MM.1S (cell line): ENCODE results near the gene MASP1.

ENCODE experiments used
- DNase-seq: peaks from one replicate; pipeline ENCODE4 v3.0.0-alpha.2; 2015
- H2AFZ ChIP-seq: fragments of 300-600 bp; sonication (generic); 2 replicates; pipeline ENCODE4 v1.6.0; 2016; ENCODE audit warnings: antibody characterized with exemption, low read length
- H3F3A ChIP-seq: fragments of 300-600 bp; sonication (generic); 2 replicates; pipeline ENCODE4 v1.6.1; 2016; ENCODE audit warnings: mild to moderate bottlenecking, antibody characterized with exemption, low read length, moderate library complexity, mixed read lengths; ENCODE audit not compliant: insufficient read depth
- H3K27ac ChIP-seq: fragments of 300-600 bp; sonication (generic); 2 replicates; pipeline ENCODE4 v1.5.1; 2016; ENCODE audit warnings: mild to moderate bottlenecking, low read length
- H3K27me3 ChIP-seq: fragments of 300-600 bp; sonication (generic); replicated peaks from 2 replicates; pipeline ENCODE4 v1.6.0; 2016; ENCODE audit warnings: low read length; ENCODE audit not compliant: insufficient read depth
- H3K36me3 ChIP-seq: fragments of 300-600 bp; sonication (generic); replicated peaks from 2 replicates; pipeline ENCODE4 v1.6.1; 2016; ENCODE audit warnings: mild to moderate bottlenecking, low read length, mixed read lengths; ENCODE audit not compliant: insufficient read depth
- H3K4me1 ChIP-seq: fragments of 300-600 bp; sonication (generic); 2 replicates; pipeline ENCODE4 v1.6.1; 2016; ENCODE audit warnings: low read length, mixed read lengths
- H3K4me2 ChIP-seq: fragments of 300-600 bp; sonication (generic); 2 replicates; pipeline ENCODE4 v1.6.0; 2016; ENCODE audit warnings: low read depth, low read length
- H3K4me3 ChIP-seq: fragments of 300-600 bp; sonication (generic); 2 replicates; pipeline ENCODE4 v1.5.1; 2016; ENCODE audit warnings: low read length, mixed read lengths
- H3K79me2 ChIP-seq: fragments of 300-600 bp; sonication (generic); 2 replicates; pipeline ENCODE4 v1.6.1; 2016; ENCODE audit warnings: mixed run types, low read length, mixed read lengths
- H3K9ac ChIP-seq: fragments of 300-600 bp; sonication (generic); 2 replicates; pipeline ENCODE4 v1.6.1; 2016; ENCODE audit warnings: low read length, mixed read lengths
- H3K9me2 ChIP-seq: fragments of 300-600 bp; sonication (generic); replicated peaks from 2 replicates; pipeline ENCODE4 v1.6.1; 2016; ENCODE audit warnings: mild to moderate bottlenecking, low read length, mixed read lengths; ENCODE audit not compliant: insufficient read depth
- H3K9me3 ChIP-seq: fragments of 300-600 bp; sonication (generic); replicated peaks from 2 replicates; pipeline ENCODE4 v1.6.1; 2016; ENCODE audit warnings: mild to moderate bottlenecking, low read length, mixed read lengths; ENCODE audit not compliant: insufficient read depth
- H4K20me1 ChIP-seq: fragments of 300-600 bp; sonication (generic); 2 replicates; pipeline ENCODE4 v1.6.1; 2016; ENCODE audit warnings: mild to moderate bottlenecking, low read length, moderate library complexity, mixed read lengths; ENCODE audit not compliant: insufficient read depth
- CTCF ChIP-seq: fragments of 300-600 bp; sonication (generic); IDR thresholded peaks from 2 replicates; pipeline ENCODE4 v1.5.1; 2016; ENCODE audit warnings: antibody characterized with exemption, low read length, mixed read lengths
- EZH2 ChIP-seq: fragments of 300-600 bp; sonication (generic); optimal IDR thresholded peaks from 2 replicates; pipeline ENCODE3; 2017; ENCODE audit warnings: low read depth, mild to moderate bottlenecking, antibody characterized with exemption, low read length, mixed read lengths
- EZH2phosphoT487 ChIP-seq: fragments of 300-600 bp; sonication (generic); IDR thresholded peaks from 2 replicates; pipeline ENCODE4 v1.6.1; 2018; ENCODE audit warnings: antibody characterized with exemption, low read length

Gene MASP1

GRCh38 chr3:187290503-187290902 lies 1.0 kb downstream of the MASP1 start:
- no peak overlapping the region for H3K4me3 ChIP-seq
- no peak overlapping the region for H3K4me2 ChIP-seq

GRCh38 chr3:187288855-187289605 lies 2.5 kb downstream of the MASP1 start:
- Histone ChIP-seq H3K36me3 (no peaks in the 10 kb centered on the region), H3K27ac (no peak overlapping the region), H3F3A (no peaks in the 10 kb centered on the region), H2AFZ (no peak overlapping the region), H3K4me3 (no peak overlapping the region), H3K79me2 (no peaks in the 10 kb centered on the region), H3K27me3 (no peaks in the 10 kb centered on the region), H4K20me1 (no peaks in the 10 kb centered on the region), H3K4me2 (no peak overlapping the region), H3K4me1 (no peaks in the 10 kb centered on the region), H3K9me2 (no peaks in the 10 kb centered on the region), H3K9me3 (no peaks in the 10 kb centered on the region), H3K9ac (no peak overlapping the region)
- no peak for DNase-seq
- TF ChIP-seq CTCF, result no peak
- no peak for TF ChIP-seq EZH2phosphoT487
- TF ChIP-seq EZH2, result no peak

More at GRCh38 chr3:187290503-187290902, 1.0 kb downstream of the MASP1 start:
- Histone ChIP-seq H2AFZ (no peak overlapping the region), H3K36me3 (no peaks in the 10 kb centered on the region), H3K9ac (no peak overlapping the region), H4K20me1 (no peaks in the 10 kb centered on the region), H3K79me2 (no peaks in the 10 kb centered on the region), H3K27me3 (no peaks in the 10 kb centered on the region), H3K4me1 (no peaks in the 10 kb centered on the region), H3K9me2 (no peaks in the 10 kb centered on the region), H3K9me3 (no peaks in the 10 kb centered on the region), H3K27ac (no peak overlapping the region), H3F3A (no peaks in the 10 kb centered on the region)
- no peak for DNase-seq
- no peak for TF ChIP-seq CTCF
- no peak for TF ChIP-seq EZH2phosphoT487
- TF ChIP-seq EZH2, result no peak

GRCh38 chr3:187288131-187288854 lies 3.2 kb downstream of the MASP1 start:
- Histone ChIP-seq H3K9me3 (no peaks in the 10 kb centered on the region), H2AFZ (no peak overlapping the region), H4K20me1 (no peaks in the 10 kb centered on the region), H3K27ac (no peak overlapping the region), H3K9me2 (no peaks in the 10 kb centered on the region), H3K4me2 (no peak overlapping the region), H3K9ac (no peak overlapping the region), H3K4me3 (no peak overlapping the region), H3K36me3 (no peaks in the 10 kb centered on the region), H3K79me2 (no peaks in the 10 kb centered on the region), H3K4me1 (no peaks in the 10 kb centered on the region), H3K27me3 (no peaks in the 10 kb centered on the region), H3F3A (no peaks in the 10 kb centered on the region)
- TF ChIP-seq CTCF (no peak), EZH2 (no peak), EZH2phosphoT487 (no peak)
- no peak for DNase-seq
